ENCODE measurements around the gene AUTS2. TPM values are rescaled to one million over a fixed set of nuclear protein-coding genes. Genes with fewer than 3 reads are reported as not detected.

Gene AUTS2
- total and polyA plus RNA-seq, 2 of the 8 experiments (the other 6 are each of a cell fraction or from before 2014, with no cell fraction given), result 25.9 to 101 TPM

DNA sequence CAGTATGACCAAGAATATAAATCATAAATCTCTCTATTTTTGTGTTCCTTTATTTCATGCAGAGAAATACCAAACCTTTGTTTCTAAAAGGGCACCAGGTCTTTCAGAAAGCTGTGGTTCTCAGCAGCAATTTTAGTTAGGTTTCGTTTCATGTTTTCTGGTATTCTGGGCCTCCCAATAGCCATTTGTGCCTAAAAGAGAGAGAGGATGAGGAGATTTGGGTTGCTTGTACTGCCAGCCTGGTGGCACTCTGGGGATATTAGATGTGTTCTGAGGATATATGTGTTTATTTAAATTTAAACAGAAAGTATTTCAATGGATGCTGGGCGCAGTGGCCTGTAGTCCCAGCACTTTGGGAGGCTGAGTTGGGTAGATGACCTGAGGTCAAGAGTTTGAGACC, 471.7 kb downstream of the AUTS2 start (continued):
- TF ChIP-seq SIN3A (conservative IDR thresholded peaks at IDR 0.05 in 1 of 2, IDR thresholded peaks at IDR 0.05 in 1 of 2; ENCODE audit: low read depth in 1 of 2, low read length in 2 of 2) (no peak), JUND (IDR thresholded peaks at IDR 0.05; ENCODE audit: low read length) (no peak), CHD2 (IDR thresholded peaks at IDR 0.05; ENCODE audit: low read length) (no peak), ASH2L (IDR thresholded peaks at IDR 0.05; ENCODE audit: low read length) (no peak), NRF1 (IDR thresholded peaks at IDR 0.05; ENCODE audit: low read depth, low read length) (no peak), CHD7 (IDR thresholded peaks at IDR 0.05; ENCODE audit: insufficient replicate concordance, low read length) (no peak), TEAD4 (IDR thresholded peaks at IDR 0.05; ENCODE audit: low read depth, low read length) (no peak), USF2 (IDR thresholded peaks at IDR 0.05; ENCODE audit: low read length) (no peak), SAP30 (IDR thresholded peaks at IDR 0.05; ENCODE audit: insufficient read depth, insufficient replicate concordance, low read length) (no peak)
